CD4-positive, alpha-beta T cell treated with Interleukin-6 at 100 ng/mL for 8 hours (primary cell): ENCODE measurements around the gene HYDIN.

Source experiments
- DNase-seq: peaks from one replicate; pipeline ENCODE4 v3.0.0-alpha.2; 2020; ENCODE audit warnings: mixed read lengths, low spot score

The HYDIN gene

DNA sequence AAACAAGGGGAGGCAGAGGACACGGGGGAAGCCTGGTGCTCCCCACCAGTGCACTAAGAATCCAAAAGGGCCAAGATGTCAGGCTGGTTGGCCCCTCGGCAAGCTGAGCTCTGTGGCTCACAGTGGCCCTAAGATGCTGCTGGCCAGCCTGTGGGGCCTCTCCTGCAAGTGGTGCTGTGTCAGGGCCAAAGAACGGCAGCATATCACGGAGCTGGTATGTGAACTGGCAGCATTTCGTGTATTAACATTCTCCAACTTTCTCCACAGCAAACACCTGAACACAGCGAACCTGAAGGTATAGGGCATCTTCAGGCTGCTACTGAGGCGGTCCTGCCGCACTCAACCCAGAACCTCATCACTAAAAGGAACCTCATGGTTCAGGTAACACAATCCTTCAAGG, 464.3 kb downstream of the HYDIN start:
- no peak for DNase-seq

DNA sequence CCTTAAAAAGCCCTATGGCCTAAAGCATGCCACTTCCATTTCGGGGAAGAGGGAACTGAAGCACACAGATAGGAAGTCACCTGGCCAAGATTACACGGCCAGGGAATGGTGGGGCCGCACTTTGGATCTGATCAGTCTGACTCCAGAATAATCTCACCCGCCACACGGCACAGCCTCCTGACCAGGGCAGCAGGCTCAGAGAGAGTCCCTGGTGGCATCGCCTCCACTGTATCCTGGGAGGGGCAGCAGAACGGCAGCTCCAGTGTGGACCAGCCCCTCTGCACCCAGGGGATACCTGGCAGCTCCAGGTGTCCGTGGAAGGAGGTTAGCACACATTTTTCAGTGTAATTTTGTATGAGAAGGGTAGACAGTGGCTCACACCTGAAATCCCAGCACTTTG, 465.0 kb downstream of the HYDIN start:
- DNase-seq: no peak

DNA sequence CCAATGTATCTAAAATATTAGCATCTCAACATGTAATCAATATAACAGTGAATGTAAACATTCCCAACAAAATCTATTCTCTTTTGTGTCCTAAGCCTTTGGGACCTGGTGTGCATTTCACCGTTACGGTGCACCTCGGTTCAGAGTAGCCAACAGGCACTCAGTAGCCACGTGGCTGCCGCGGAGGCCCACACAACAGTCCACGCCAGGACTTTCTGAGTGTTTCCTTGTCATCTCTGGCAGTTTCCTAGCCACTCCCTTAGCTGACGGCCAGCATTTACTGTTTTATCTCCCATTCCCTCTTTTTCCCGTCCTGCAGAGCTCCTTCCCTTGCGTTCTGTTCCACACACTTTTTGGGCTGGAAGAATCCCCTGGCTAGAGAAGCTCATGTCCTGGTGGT, 465.9 kb downstream of the HYDIN start:
- no peak for DNase-seq

DNA sequence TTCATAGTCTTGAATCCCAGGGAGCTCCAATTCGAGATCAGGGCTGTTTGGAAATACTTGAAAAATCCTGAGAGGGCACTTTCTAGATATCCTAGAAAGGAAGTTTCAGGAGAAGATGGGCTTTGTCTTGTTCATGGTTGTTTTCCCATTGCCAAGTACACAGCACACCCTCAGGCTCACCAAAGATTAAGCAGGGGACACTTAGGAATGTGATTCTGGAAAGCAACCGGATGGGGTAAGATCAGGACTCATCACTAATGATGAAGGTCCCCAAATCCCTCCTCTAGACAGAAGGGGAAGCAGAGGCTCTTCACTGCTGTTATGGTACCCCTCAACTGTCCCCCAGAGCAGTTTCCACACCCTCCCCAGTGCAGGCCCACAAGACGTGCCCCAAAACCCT, 470.3 kb downstream of the HYDIN start:
- DNase-seq: no peak

DNA sequence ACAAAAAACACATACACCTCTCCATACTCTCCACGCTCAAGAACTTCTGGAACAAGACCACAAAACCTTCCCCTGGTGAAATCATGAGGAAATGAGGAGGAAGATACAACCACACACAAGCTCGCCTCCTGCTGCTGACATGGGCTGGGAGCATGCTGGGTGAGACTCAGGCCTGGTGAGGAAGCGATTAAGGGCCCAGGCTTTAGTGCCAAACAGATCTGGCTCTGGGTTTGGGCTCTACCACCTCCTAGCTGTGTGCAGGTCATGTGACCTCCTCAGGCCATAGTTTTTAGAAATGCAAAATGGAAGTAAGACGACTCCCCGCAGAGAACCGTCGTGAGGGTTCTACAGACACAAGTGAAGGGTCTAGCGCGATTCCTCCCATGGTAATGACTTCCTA, 470.9 kb downstream of the HYDIN start:
- DNase-seq: no peak

DNA sequence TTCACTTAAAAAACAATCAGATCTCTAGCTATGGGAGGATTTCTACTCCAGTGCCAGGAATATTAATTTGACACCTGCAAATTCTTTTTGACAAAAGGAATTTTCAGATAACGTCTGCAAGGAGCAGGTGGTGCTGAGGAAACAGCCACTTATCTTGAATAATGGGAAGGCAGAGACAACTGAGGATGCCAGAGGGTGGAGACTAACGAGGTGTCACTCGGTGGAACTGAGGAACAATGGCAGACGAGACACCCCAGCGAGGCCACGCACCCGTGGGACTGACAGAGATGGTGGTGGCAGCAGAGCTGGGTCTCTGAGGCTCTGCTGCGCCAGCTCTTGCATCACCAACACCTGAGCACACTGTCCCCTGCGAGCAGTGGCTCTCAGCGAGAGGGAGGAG, 471.7 kb downstream of the HYDIN start:
- DNase-seq: no peak
